ENCODE data around the gene ARL5A. TPM values are rescaled to one million over a fixed set of nuclear protein-coding genes. Genes with fewer than 3 reads are reported as not detected.

The ARL5A gene
- total and polyA plus RNA-seq, 8 donors: 4.6 to 27.5 (median 16.5) TPM

- Histone ChIP-seq H3K27ac (no peak overlapping the region), H3K27me3 (no peaks in the 10 kb centered on the region), H3K9me3 (no peaks in the 10 kb centered on the region), H3K4me3 (no peak overlapping the region), H3K4me1 (no peaks in the 10 kb centered on the region), H3K36me3 (no peaks in the 10 kb centered on the region)
- ATAC-seq: no peak
- TF ChIP-seq CTCF (IDR thresholded peaks at IDR 0.05): no peak
- DNase-seq: no peak
- no peak for FAIRE-seq
- intact Hi-C loops (cut with DNase I): no loop called here
These were observed 66.5 kb downstream of the ARL5A start for GRCh38 chr2:151761687-151762086.

DNA sequence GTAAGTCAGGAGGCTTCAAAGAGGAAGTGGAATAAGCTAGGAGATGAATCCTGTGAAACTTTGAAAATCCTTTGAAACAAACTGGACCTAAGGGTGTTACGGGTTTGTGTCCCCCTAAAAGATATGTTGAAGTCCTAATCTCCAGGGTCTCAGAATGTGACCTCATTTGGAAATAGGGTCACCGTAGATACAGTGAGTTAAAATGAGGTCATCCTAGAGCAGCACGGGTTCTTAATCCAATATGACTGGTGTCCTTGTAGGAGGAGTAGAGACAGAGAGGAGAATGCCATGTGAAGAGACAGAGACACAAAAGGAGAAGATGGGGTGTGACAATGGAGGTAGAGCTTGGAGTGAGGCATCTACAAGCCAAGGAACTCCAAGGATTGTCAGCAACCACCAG lies 67.0 kb downstream of the ARL5A start:
- H3K27ac ChIP-seq: no peak overlapping the region
- TF ChIP-seq CTCF (IDR thresholded peaks at IDR 0.05): no peak
- 85 to 86% methylated on average over 3 of the region's 3 CpGs for WGBS, 2 donors
- no peak for DNase-seq
- H3K36me3 ChIP-seq: no peaks in the 10 kb centered on the region
- FAIRE-seq: no peak
- intact Hi-C loops (cut with DNase I): no loop called here
- ATAC-seq: no peak
- no peak overlapping the region for H3K4me3 ChIP-seq
- no peaks in the 10 kb centered on the region for H3K27me3 ChIP-seq
- H3K9me3 ChIP-seq: no peaks in the 10 kb centered on the region
- no peaks in the 10 kb centered on the region for H3K4me1 ChIP-seq

- FAIRE-seq (no peak), DNase-seq (no peak), ATAC-seq (no peak)
- intact Hi-C loops (cut with DNase I): no loop called here
- H3K4me1 ChIP-seq: no peaks in the 10 kb centered on the region
- no peaks in the 10 kb centered on the region for H3K9me3 ChIP-seq
- H3K4me3 ChIP-seq: no peak overlapping the region
- 89 to 92% methylated on average over 11 of the region's 11 CpGs for WGBS, 2 donors
- no peaks in the 10 kb centered on the region for H3K27me3 ChIP-seq
- no peaks in the 10 kb centered on the region for H3K36me3 ChIP-seq
- TF ChIP-seq CTCF (IDR thresholded peaks at IDR 0.05): no peak
- no peak overlapping the region for H3K27ac ChIP-seq
These were observed 68.0 kb downstream of the ARL5A start for GRCh38 chr2:151760139-151760650.

DNA sequence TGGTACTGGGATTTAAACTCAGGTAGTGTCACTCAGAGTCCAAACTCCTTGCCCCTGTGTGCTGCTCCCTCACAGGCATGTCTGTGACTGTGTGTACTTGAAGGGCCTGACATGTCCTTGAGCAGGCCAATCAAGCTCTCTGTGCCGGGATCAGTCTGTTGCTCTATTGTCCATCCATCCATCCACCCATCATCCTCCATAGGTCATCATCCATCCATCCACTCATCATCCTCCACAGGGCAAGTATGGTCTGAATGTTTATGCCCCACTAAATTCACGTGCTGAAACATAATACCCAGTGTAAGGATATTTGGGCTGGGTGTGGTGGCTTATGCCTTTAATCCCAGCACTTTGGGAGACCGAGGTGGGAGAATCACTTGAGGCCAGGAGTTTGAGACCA lies 69.5 kb downstream of the ARL5A start:
- H3K36me3 ChIP-seq: no peaks in the 10 kb centered on the region
- no peak for TF ChIP-seq CTCF (IDR thresholded peaks at IDR 0.05)
- no peak overlapping the region for H3K4me3 ChIP-seq
- H3K27ac ChIP-seq: no peak overlapping the region
- WGBS, 2 donors: 80 to 81% methylated on average over 3 of the region's 3 CpGs
- intact Hi-C loops (cut with DNase I): no loop called here
- no peak for DNase-seq
- H3K9me3 ChIP-seq: no peaks in the 10 kb centered on the region
- no peaks in the 10 kb centered on the region for H3K27me3 ChIP-seq
- FAIRE-seq: no peak
- H3K4me1 ChIP-seq: no peaks in the 10 kb centered on the region
- ATAC-seq: no peak

- intact Hi-C loops (cut with DNase I): no loop called here
- Histone ChIP-seq H3K36me3 (no peaks in the 10 kb centered on the region), H3K4me1 (no peaks in the 10 kb centered on the region), H3K4me3 (no peak overlapping the region), H3K27ac (no peak overlapping the region), H3K27me3 (no peaks in the 10 kb centered on the region), H3K9me3 (no peaks in the 10 kb centered on the region)
- FAIRE-seq: no peak
- TF ChIP-seq CTCF (IDR thresholded peaks at IDR 0.05): no peak
- peak in 3 of 4 donors; percentile 34 to 77 (median 77) for ATAC-seq
- WGBS, 2 donors: 0 to 4% methylated on average over 1 of the region's 1 CpG
- peak in 1 of 6 donors; percentile 14 for DNase-seq
These were observed 70.4 kb downstream of the ARL5A start for GRCh38 chr2:151757861-151758260.

Measured in pancreas (tissue), 10 donors.